ENCODE data around the gene WDR47. TPM values are rescaled to one million over a fixed set of nuclear protein-coding genes. Genes with fewer than 3 reads are reported as not detected.

The WDR47 gene
- total RNA-seq (2021; fragmentation: NEBNext Ultra II Directional; extraction: Animal tissue kit (Norgen Biotek cat#: 25700)) (6.7 and 7.2 TPM in 2 replicates), polyA plus RNA-seq (2011; rRNA removed) (1.2 and 1.9 TPM in 2 replicates), polyA minus RNA-seq (2011; rRNA and poly(A)+ RNA removed) (3.6 and 5.9 TPM in 2 replicates)
- 2.3 TPM for polyA plus RNA-seq (2011; cell fraction: cytosol; rRNA removed)
- polyA plus RNA-seq (2011; cell fraction: nucleus; rRNA removed) = 1.1 TPM
- 2.3 to 3.8 TPM (median 2.9 TPM) in 4 replicates for polyA plus RNA-seq (2012, experiment 1 of 2)
- 0.21 TPM for polyA plus RNA-seq (2012, experiment 2 of 2)
- 2.7 TPM for polyA plus RNA-seq (2013, experiment 1 of 2)
- 2.4 TPM for polyA plus RNA-seq (2013, experiment 2 of 2)
- 4.7 TPM for polyA minus RNA-seq (2011; cell fraction: cytosol; rRNA and poly(A)+ RNA removed)
- polyA minus RNA-seq (2011; cell fraction: nucleus; rRNA and poly(A)+ RNA removed) = 5.0 TPM
- long read RNA-seq, experiment 1, full-length matches to known transcripts = 1 of 5 reads
- long read RNA-seq, experiment 1, partial matches to known transcripts = 4 of 5 reads
- long read RNA-seq, experiment 1, other reads (novel, unspliced or antisense) = 0 of 5 reads
- long read RNA-seq, experiment 2, partial matches to known transcripts = 1 of 1 reads
- long read RNA-seq, experiment 2, other reads (novel, unspliced or antisense) = 0 of 1 reads

DNA sequence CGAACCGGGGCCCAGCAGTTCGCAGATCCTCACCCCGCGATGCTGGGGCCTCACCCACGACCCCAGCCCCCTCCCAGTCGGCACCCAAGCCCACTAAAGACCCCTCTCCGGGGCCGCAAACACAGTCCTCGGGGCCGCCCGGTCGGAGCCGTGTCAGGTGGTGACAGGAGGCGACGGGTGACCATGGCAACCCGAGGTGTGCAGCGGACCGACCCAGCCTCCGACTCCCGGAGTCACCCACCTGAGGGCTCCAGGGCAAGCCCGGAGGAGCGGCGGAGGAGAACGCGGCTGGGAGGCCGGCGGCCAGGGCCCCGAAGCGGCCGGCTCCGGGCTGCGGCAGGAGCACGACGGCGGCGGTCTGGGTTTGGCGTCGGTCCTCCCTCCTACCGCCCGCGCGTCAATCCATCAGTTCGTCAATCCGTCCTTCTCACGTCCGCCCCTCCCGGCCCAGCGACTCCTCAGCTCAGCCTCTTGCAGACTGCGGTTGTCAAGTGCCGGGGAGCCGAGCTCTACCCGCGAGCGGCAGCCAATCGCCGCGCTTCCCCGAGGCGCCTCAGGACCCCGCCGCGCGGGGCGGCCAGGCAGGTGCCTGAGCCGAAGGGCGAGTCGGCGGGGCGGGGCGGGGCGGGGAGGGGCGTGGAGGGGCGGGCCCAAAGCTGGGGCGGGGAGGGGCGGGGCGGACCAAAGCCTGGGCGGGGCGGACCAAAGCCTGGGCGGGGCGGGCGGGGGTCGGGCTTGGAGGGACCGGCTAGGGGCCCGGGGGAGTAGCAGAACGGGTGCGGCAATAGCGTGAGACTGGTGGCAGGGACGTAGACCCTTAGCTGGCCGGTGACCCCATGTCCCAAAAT, at the start of gene WDR47:
WDR47 (minus strand) TSS at position 482 of the 848 bp plus-strand sequence. CDS start 18,590 bp downstream, outside the sequence.
- H2BK12ac ChIP-seq (ENCODE audit: low read depth, low read length) = no peak within 1 kb of the TSS
- peaks cover 7% of the 10 kb centered on the region; the same call in 1 of the 2 replicates for H3K23me2 ChIP-seq (ENCODE audit: low read depth, low read length)
- H3K4me2 ChIP-seq (ENCODE audit: insufficient read depth in 1 of 2, low read depth in 2 of 2, low read length in 2 of 2) = peak within 1 kb of the TSS; percentile 75 to 96
- 0 out of 2 replicates have a peak within 1 kb of the TSS, but pooled peaks have one; percentile 36 for H4K8ac ChIP-seq (ENCODE audit: extremely low read depth, insufficient read depth, low read length)
- FAIRE-seq (no peak), DNase-seq (ENCODE audit: low read depth in 1 of 2, low spot score in 2 of 2) (peak; percentile 88 to 93)
- H3K56ac ChIP-seq (replicated peaks; ENCODE audit: insufficient read length, low read depth, low read length) = no peak within 1 kb of the TSS
- H3K79me1 ChIP-seq (ENCODE audit: low read depth, low read length) = no peaks in the 10 kb centered on the region; the same call in 1 of the 2 replicates
- peak within 1 kb of the TSS; percentile 52; the same call in 1 of the 2 replicates for H2BK5ac ChIP-seq (ENCODE audit: low read depth, low read length)
- H3K27ac ChIP-seq (ENCODE audit: low read depth, low read length) = no peak within 1 kb of the TSS
- peak within 1 kb of the TSS; percentile 36 to 57 (median 42); a peak in 6 of 7 replicates for H3K9ac ChIP-seq (replicated peaks in 1 of 4; ENCODE audit: extremely low read depth in 1 of 4, low read depth in 3 of 4, low read length in 3 of 4)
- no peak within 1 kb of the TSS for H3K4ac ChIP-seq (replicated peaks; ENCODE audit: insufficient read length, low read depth, low read length)
- no peak within 1 kb of the TSS; the same call in 1 of the 2 replicates for H3K18ac ChIP-seq (ENCODE audit: extremely low read depth, low read length)
- no peaks in the 10 kb centered on the region for H3K9me3 ChIP-seq (ENCODE audit: insufficient read depth in 2 of 2, low read depth in 1 of 2, low read length in 1 of 2)
- no peak within 1 kb of the TSS for H2BK15ac ChIP-seq (ENCODE audit: low read length)
- H3K4me3 ChIP-seq (ENCODE audit: extremely low read depth in 1 of 4, insufficient read depth in 2 of 4, low read depth in 3 of 4, low read length in 4 of 4) = peak within 1 kb of the TSS; percentile 77 to 86 (median 84)
- H4K91ac ChIP-seq (replicated peaks; ENCODE audit: insufficient read length, low read length) = no peak within 1 kb of the TSS
- peak within 1 kb of the TSS; percentile 100 for H2AFZ ChIP-seq (ENCODE audit: low read length)
- H4K5ac ChIP-seq (ENCODE audit: insufficient read length, low read depth, low read length) = no peak within 1 kb of the TSS
- no peak within 1 kb of the TSS for H2BK120ac ChIP-seq (replicated peaks; ENCODE audit: low read depth, low read length)
- H3K4me1 ChIP-seq (replicated peaks in 1 of 4; ENCODE audit: control insufficient read depth in 3 of 4, insufficient read depth in 4 of 4, low read length in 3 of 4) = no peaks in the 10 kb centered on the region
- no peak within 1 kb of the TSS for H2AK5ac ChIP-seq (ENCODE audit: low read depth, low read length)
- H3K23ac ChIP-seq (ENCODE audit: insufficient read length) = no peak within 1 kb of the TSS
- WGBS, 2 experiments (ENCODE audit: extremely low coverage in 1 of 2, insufficient coverage in 1 of 2, insufficient read length in 1 of 2, insufficient replicate concordance in 2 of 2, low coverage in 1 of 2, low lambda C conversion rate in 2 of 2, missing lambda C conversion rate in 1 of 2) = 3% methylated on average over 27 of the region's 90 CpGs; no CpG with 5 or more reads in 1 of the 2 experiments
- ChIA-PET POLR2A (ENCODE audit: partially characterized antibody) (interaction anchor here (0.5 to 2.7 kb wide), 7 partner anchors 8 to 58 kb away, joined by 3 to 10 read pairs (median 3); no protein-coding TSS in a partner anchor), CTCF (ENCODE audit: partially characterized antibody) (interaction anchor here (1.0 to 1.5 kb wide), 2 partner anchors 25 to 217 kb away, joined by 3 to 4 read pairs; no protein-coding TSS in a partner anchor)
- no peaks in the 10 kb centered on the region for H4K20me1 ChIP-seq (replicated peaks in 1 of 2; ENCODE audit: control insufficient read depth in 1 of 2, insufficient read depth in 2 of 2, low read length in 2 of 2)
- H3K27me3 ChIP-seq (replicated peaks in 1 of 4; ENCODE audit: control insufficient read depth in 3 of 4, extremely low read depth in 1 of 4, insufficient read depth in 3 of 4, low read length in 3 of 4) = no peaks in the 10 kb centered on the region
- no peak within 1 kb of the TSS for H2BK20ac ChIP-seq (ENCODE audit: low read length)
- H3K14ac ChIP-seq (ENCODE audit: insufficient read length) = no peak within 1 kb of the TSS
- no peaks in the 10 kb centered on the region for H3K36me3 ChIP-seq (ENCODE audit: control insufficient read depth in 2 of 4, insufficient read depth in 4 of 4, low read length in 3 of 4)
- peaks cover 0 to 8% of the 10 kb centered on the region in 2 experiments; a peak in 1 of 4 replicates for H3K79me2 ChIP-seq (ENCODE audit: control insufficient read depth in 1 of 2, insufficient read depth in 2 of 2, low read length in 2 of 2)
- TF ChIP-seq HDAC6 (IDR thresholded peaks at IDR 0.05; ENCODE audit: low read depth, low read length) (no peak), BCL11A (IDR thresholded peaks at IDR 0.05; ENCODE audit: low read depth in 2 of 2, low read length in 2 of 2) (no peak), ASH2L (IDR thresholded peaks at IDR 0.05; ENCODE audit: low read length) (peak; percentile 75)
- TF ChIP-seq, protein P1, sequence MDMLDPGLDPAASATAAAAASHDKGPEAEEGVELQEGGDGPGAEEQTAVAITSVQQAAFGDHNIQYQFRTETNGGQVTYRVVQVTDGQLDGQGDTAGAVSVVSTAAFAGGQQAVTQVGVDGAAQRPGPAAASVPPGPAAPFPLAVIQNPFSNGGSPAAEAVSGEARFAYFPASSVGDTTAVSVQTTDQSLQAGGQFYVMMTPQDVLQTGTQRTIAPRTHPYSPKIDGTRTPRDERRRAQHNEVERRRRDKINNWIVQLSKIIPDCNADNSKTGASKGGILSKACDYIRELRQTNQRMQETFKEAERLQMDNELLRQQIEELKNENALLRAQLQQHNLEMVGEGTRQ (IDR thresholded peaks at IDR 0.05; ENCODE audit: low read length) = no peak
